Rectal smooth muscle tissue (tissue), 1 donor: ENCODE data around the gene FBXO44.
A peak's percentile ranks its signal among the peaks of the same experiment; 100 is the strongest.
"Not testable (repeated sequence)": the region's sequence is repeated elsewhere in the genome, so short reads cannot be mapped to it uniquely, and the experiment has no call there.

Experiments used
- H3K27ac ChIP-seq: one replicate; pipeline ENCODE4 v1.7.0; 2013; ENCODE audit warnings: low read depth, low read length, inconsistent platforms
- H3K27me3 ChIP-seq: one replicate; pipeline ENCODE4 v1.7.0; 2013; ENCODE audit warnings: low read length; ENCODE audit not compliant: control insufficient read depth, insufficient read depth
- H3K36me3 ChIP-seq: one replicate; pipeline ENCODE4 v1.7.0; 2013; ENCODE audit warnings: low read length; ENCODE audit not compliant: control insufficient read depth, insufficient read depth
- H3K4me1 ChIP-seq: one replicate; pipeline ENCODE4 v1.7.0; 2013; ENCODE audit warnings: low read length; ENCODE audit not compliant: control insufficient read depth, insufficient read depth
- H3K4me3 ChIP-seq: one replicate; pipeline ENCODE4 v1.7.0; 2013; ENCODE audit warnings: low read length
- H3K9ac ChIP-seq: one replicate; pipeline ENCODE4 v1.7.0; 2013; ENCODE audit warnings: low read length

Gene FBXO44

DNA sequence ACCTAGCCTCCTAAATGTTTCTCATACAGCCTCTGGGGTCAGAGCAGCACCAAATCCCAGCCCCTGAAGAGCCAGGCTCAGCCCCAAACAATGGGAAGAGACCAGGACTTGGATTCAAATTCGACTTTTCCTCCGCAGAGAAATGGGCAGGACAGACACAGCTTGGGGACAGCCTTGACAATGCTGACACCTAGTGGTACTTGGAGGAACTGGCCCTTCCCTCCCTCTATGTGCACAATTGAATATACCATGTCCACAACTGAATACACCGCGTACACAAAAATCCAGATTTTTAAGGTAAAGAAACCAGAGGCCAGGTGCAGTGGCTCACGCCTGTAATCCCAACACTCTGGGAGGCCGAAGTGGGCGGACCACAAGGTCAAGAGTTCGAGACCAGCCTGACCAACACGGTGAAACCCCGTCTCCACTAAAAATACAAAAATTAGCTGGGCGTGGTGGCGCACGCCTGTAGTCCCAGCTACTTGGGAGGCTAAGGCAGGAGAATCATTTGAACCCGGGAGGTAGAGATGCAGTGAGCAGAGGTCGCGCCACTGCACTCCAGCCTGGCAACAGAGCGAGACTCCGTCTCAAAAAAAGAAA, 12.2 kb upstream of the FBXO44 start:
- not testable (repeated sequence) for H3K9ac ChIP-seq, H3K27me3 ChIP-seq

DNA sequence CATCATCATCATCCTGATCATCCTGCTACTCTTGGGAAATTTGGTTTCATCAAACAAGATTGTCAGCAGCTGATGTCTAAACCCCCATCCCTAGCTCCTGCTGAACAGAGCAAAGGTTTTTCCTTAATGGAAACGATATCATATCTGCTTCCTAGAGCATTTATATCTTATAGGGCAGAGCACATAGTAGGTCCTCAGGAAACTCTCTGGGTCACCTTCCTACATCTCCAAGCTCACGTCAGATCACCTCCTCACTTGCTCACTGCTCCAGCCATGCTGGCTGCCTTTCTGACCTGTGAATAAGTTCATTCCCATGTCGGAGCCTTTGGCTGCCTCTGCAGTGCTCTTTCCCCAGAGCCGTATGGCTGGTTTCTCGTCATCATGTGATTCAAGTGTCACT, 10.9 kb upstream of the FBXO44 start:
- Histone ChIP-seq H3K4me3 (no peak overlapping the region), H3K36me3 (no peaks in the 10 kb centered on the region), H3K9ac (no peak overlapping the region), H3K4me1 (peaks cover 5% of the 10 kb centered on the region), H3K27me3 (no peaks in the 10 kb centered on the region), H3K27ac (no peak overlapping the region)

More for the DNA sequence above, 12.2 kb upstream of the FBXO44 start:
- H3K36me3 ChIP-seq, H3K4me1 ChIP-seq, H3K27ac ChIP-seq, H3K4me3 ChIP-seq: not testable (repeated sequence)

DNA sequence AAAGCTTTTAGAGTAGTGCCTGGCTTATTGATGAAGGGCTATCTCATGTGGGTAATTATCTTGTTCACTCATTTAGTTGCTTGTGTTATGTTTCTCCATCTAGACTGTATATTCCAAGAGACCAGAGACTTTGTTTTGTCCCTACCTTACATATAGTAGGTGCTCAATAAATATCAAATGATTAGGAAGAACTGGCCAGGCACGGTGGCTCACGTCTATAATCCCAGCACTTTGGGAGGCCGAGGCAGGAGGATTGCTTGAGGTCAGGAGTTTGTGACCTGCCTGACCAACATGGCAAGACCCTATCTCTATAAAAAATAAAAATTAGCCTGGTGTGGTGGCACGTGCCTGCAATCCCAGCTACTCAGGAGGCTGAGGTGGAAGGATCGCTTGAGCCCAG, 9.4 kb upstream of the FBXO44 start:
- no peak overlapping the region for H3K4me3 ChIP-seq
- no peak overlapping the region for H3K27ac ChIP-seq
- H3K36me3 ChIP-seq, result no peaks in the 10 kb centered on the region
- H3K27me3 ChIP-seq, result peaks cover 11% of the 10 kb centered on the region
- H3K4me1 ChIP-seq, result peaks cover 5% of the 10 kb centered on the region
- H3K9ac ChIP-seq, result no peak overlapping the region

DNA sequence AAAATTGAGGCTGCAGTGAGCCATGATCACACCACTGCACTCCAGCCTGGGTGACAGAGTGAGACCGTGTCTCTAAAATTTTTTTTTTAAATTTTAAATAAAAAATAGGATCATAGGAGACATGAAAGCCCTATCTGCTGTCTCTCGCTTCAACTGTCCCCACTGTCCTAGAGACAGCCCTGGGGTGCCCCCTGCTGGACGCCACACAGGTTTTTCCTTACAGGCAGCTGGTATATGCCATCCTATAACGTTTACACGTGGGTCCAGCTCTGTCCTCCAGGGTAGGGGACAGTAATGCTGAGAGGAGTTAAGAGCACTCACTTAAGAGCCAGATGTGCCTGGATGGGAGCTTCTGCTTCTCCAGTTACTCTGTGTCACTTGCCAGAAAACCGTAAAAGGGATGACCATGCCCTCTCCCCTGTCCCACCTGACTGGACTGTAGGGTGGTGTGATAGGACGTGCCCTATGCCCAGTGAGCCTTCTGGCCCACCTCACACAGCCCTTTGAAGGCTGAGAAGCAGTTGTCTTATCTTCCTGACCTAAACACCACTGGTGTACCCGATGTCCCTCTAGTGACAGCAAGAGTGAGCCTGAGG, 8.9 kb upstream of the FBXO44 start:
- no peaks in the 10 kb centered on the region for H3K36me3 ChIP-seq
- H3K27ac ChIP-seq, result no peak overlapping the region
- H3K9ac ChIP-seq, result no peak overlapping the region
- H3K4me3 ChIP-seq, result no peak overlapping the region
- peaks cover 5% of the 10 kb centered on the region for H3K4me1 ChIP-seq
- peaks cover 13% of the 10 kb centered on the region for H3K27me3 ChIP-seq

DNA sequence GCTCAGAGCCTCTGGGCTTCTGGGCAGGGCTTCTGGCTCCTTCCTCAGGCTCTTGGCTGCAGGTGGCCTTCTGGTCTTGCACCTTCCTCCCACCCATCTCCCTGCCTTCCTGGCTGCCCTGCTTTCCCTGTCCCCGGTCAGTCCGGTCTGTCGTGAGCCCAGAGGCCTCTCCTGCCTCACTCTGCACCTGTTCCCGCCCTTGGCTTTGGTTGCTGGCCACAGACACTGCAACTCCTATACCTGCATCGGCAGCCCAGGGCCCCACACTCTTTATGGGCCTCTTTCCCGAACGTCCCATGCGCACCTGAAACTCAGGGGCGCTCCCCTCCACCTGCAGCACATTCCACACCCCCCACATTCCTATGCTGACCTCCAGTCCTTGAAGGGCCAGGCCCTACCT, 8.4 kb upstream of the FBXO44 start:
- H3K27ac ChIP-seq, result no peak overlapping the region
- no peaks in the 10 kb centered on the region for H3K36me3 ChIP-seq
- no peak overlapping the region for H3K9ac ChIP-seq
- peaks cover 5% of the 10 kb centered on the region for H3K4me1 ChIP-seq
- no peak overlapping the region for H3K4me3 ChIP-seq
- peaks cover 13% of the 10 kb centered on the region for H3K27me3 ChIP-seq

DNA sequence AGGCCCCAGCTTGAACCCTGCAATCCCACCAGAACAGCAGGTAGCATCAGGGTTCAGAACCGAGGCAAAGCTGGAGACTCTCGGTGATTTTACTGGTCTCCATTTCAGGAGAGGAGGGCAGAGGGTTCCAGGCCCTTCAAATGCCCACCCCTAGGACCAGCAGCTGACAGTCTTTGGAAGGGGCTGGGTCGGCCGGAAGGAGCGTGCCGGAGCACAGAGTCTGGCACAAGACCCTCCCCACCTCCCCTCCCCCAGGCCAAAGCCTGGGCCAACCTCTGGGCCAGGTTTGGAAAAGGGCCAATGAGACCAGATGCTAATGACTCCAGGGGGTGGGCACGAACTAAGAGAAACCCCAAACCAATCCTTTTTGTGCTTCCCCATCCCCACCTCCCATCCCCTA, 7.3 kb upstream of the FBXO44 start:
- Histone ChIP-seq H3K9ac (no peak overlapping the region), H3K27ac (no peak overlapping the region), H3K4me3 (no peak overlapping the region), H3K4me1 (peaks cover 5% of the 10 kb centered on the region), H3K36me3 (no peaks in the 10 kb centered on the region), H3K27me3 (peaks cover 13% of the 10 kb centered on the region)

DNA sequence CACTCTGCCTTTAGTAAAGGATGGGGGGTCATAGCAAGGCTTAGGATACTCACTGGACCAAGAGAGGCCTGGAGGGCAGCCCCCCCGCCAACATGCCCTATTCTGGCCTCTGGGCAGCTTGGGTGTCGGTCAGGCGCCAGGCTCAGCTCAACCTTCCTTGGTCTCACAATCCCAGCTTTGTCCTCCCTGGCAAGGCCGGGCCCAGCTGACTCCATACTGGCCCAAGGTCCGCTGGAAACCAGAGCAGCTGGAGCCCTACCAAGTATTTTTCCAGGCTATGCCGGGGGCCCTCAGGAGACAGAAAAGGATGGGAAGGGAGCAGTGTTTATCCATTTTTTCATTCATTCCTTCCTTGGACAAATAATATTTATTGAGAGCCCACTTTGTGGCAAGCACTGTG, 6.6 kb upstream of the FBXO44 start:
- H3K27ac ChIP-seq, result no peak overlapping the region
- H3K4me1 ChIP-seq, result peaks cover 5% of the 10 kb centered on the region
- H3K9ac ChIP-seq, result no peak overlapping the region
- H3K4me3 ChIP-seq, result no peak overlapping the region
- H3K36me3 ChIP-seq, result no peaks in the 10 kb centered on the region
- H3K27me3 ChIP-seq, result peaks cover 13% of the 10 kb centered on the region

DNA sequence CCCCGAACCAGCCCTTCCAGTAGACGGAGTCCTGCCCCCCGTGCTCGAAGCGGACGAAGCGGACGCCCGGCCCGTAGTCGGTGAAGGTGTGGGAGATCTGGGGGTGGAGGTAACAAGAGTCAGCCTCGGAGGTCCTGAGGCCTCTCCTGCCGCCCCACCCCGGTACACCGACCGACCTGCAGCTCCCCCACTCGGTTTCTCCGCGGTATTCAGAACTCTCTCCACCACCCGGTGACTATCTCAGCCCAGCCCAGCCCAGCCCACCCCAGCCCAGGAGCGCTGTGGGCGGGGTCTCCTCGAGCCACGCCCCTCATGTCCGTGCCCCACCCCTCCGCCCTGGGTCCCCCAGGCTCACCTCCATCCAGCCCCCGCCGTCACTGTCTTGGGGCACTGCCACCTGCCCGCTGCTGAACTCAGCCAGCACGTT, 5.9 kb upstream of the FBXO44 start:
- Histone ChIP-seq H3K4me3 (no peak overlapping the region), H3K4me1 (peaks cover 5% of the 10 kb centered on the region), H3K9ac (no peak overlapping the region), H3K36me3 (no peaks in the 10 kb centered on the region), H3K27ac (no peak overlapping the region), H3K27me3 (peaks cover 13% of the 10 kb centered on the region)

DNA sequence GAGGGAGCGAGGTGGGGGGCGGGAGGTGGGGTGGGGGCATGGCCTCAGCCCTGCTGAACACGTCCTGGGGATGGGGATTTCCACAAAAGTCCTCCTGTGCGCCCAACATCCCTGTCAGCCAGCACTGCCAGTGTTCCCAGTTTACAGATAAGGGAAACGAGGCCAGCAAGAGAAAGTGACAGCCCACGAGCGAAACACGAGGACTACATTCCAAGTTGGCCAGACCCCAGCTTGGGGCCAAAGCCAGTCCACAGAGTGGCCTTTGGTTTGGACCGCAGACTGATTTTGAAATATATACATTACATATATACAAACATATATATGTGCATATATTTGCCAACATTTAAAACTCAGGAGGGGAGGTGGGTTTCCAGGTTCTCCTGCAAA, 5.4 kb upstream of the FBXO44 start:
- Histone ChIP-seq H3K4me1 (peaks cover 5% of the 10 kb centered on the region), H3K27me3 (peaks cover 13% of the 10 kb centered on the region), H3K36me3 (no peaks in the 10 kb centered on the region), H3K4me3 (no peak overlapping the region), H3K27ac (no peak overlapping the region), H3K9ac (no peak overlapping the region)

DNA sequence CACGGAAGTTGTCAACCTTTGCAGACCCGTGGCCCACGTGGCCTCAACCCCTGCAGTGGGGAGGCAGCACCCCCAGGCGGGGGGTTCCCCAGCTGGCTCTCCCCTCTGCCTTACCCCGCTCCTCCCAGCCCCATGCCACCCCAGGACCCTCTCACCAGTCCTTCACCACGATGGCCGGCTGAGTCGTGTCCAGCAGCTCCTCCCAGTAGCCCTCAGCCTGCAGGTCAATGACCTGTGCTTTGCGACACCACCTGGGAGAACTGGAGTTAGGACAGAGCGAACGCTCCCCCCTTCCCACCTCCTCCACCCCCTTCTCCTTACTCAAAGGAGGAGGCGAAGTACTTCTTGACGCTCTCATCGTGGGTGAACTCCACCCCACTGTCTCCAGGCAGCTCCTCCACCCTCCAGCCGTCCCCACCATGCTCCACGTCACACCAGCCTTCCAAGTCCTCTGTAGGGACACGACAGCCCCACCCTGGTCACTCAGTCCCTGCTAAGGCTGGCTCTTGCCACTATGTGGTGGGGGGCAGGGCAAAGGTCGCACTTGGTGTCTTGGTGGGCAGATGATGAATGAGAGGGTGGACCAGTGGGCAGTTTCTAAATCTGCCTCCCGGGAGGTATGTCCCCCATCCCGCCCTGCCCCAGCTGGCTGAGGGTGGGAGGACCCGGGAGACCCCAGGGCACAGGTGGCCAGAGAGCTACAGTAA, 4.9 kb upstream of the FBXO44 start:
- Histone ChIP-seq H3K27me3 (peaks cover 13% of the 10 kb centered on the region), H3K4me1 (peaks cover 5% of the 10 kb centered on the region), H3K4me3 (no peak overlapping the region), H3K27ac (no peak overlapping the region), H3K36me3 (no peaks in the 10 kb centered on the region), H3K9ac (no peak overlapping the region)

DNA sequence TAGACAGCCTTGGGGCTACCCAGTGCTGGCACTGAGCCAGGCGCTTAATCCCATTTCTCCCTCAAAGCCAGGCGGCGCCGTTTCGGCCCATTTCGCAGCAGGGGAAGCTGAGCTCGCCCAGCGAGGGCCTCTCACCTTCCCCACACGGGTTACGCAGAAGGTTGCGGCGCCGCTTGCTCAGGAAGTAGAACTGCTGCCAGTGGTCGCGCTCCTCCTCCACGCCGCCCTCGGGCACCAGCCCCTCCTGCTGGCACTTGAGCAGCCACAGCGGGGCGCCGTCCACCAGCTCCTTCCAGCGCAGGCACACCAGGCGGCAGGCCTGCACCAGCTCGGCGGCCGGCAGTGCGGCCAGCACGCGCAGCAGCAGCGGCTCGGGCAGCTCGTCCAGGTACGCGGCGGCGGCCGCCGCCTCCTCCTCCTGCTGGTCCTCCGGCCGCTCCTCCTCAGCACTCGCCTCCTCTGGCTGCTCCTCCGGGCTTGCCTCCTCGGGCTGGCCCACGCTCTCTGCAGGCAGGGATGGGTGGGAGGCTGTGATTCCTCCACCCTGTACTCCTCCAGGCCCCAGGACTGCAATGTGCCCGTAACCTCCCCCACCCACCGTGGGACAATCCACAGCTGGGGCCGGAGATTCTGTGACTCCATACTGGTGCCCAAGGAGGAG, 4.2 kb upstream of the FBXO44 start:
- H3K9ac ChIP-seq, result no peak overlapping the region
- no peaks in the 10 kb centered on the region for H3K36me3 ChIP-seq
- H3K27me3 ChIP-seq, result peaks cover 13% of the 10 kb centered on the region
- H3K4me3 ChIP-seq, result peak overlapping the region; percentile 21
- peaks cover 5% of the 10 kb centered on the region for H3K4me1 ChIP-seq
- H3K27ac ChIP-seq, result no peak overlapping the region

DNA sequence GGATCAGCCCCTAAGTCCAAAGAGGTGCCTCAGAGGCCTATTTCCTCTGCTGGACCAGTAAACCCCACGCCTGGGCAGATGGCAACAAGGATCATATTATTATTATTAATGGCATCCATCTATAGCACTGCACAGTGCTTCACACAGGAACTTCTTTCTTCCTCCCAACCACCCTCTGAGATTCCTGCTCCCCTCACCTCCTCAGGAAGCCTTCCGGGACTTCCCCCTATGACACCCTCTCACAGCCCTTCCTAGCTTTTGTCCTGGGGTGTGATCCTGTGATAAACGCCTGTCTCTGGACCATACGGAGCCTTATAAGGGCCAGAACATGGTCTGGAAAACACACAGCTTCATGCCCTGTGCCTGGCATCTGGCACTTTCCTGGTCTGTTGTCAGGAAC, 3.7 kb upstream of the FBXO44 start:
- Histone ChIP-seq H3K27me3 (peaks cover 13% of the 10 kb centered on the region), H3K4me3 (no peak overlapping the region), H3K4me1 (peaks cover 5% of the 10 kb centered on the region), H3K9ac (no peak overlapping the region), H3K36me3 (no peaks in the 10 kb centered on the region), H3K27ac (no peak overlapping the region)
